SH-SY5Y (cell line): ENCODE data around the gene NPS.

Experiments
- GATA2 ChIP-seq: IDR thresholded peaks from 2 replicates; pipeline ENCODE4 v1.6.1; 2011; ENCODE audit warnings: mild to moderate bottlenecking, low read depth, low read length
- GATA3 ChIP-seq: IDR thresholded peaks from 2 replicates; pipeline ENCODE4 v1.6.1; 2011; ENCODE audit warnings: low read depth, mild to moderate bottlenecking, low read length, moderate library complexity

Gene NPS

GRCh38 chr10:127577376-127578258, 28.5 kb downstream of the NPS start:
- TF ChIP-seq GATA3 (no peak), GATA2 (no peak)

- TF ChIP-seq GATA2 = no peak
- no peak for TF ChIP-seq GATA3
These were observed 29.3 kb downstream of the NPS start for GRCh38 chr10:127578259-127578960.

DNA sequence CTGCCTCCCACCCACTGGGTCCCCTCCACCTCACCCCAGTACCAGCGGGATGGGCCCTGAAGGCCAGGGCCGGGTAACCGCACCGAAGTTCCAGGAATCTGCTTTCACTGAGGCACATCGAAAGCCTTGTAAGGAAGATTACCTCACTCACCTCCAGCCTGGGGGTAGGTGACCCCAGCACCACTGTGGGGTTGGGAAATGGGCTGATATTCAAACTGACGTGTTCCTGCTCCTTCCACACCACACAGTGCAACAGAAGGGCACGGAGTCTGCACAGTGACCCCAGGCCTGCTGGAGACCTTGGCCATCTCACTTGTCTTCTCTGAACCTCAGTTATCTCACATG, 29.8 kb downstream of the NPS start:
- TF ChIP-seq GATA2 (no peak), GATA3 (no peak)

DNA sequence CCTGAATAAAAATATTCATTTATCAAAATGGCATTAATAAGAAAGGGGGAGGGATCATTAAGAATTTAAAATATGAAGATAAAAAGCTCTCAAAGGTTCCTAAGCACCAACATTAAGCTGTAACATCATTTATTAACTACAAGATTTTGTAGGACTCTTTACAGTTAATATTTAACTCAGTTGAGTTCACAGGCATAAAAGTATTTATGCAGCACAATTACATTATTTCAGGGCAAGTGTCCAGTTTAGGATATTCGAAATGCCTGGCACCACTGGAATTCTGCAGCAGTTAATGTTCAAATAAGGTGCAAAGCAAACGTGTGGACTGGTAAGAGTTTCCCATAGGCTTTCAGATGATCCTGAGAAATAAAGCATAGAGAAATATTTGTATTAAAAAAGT, 30.5 kb downstream of the NPS start:
- TF ChIP-seq GATA2 = no peak
- TF ChIP-seq GATA3 = no peak

- no peak for TF ChIP-seq GATA3
- no peak for TF ChIP-seq GATA2
These were observed 31.7 kb downstream of the NPS start for GRCh38 chr10:127580822-127581221.

GRCh38 chr10:127585519-127586023, 36.5 kb downstream of the NPS start:
- TF ChIP-seq GATA3 (no peak), GATA2 (no peak)

DNA sequence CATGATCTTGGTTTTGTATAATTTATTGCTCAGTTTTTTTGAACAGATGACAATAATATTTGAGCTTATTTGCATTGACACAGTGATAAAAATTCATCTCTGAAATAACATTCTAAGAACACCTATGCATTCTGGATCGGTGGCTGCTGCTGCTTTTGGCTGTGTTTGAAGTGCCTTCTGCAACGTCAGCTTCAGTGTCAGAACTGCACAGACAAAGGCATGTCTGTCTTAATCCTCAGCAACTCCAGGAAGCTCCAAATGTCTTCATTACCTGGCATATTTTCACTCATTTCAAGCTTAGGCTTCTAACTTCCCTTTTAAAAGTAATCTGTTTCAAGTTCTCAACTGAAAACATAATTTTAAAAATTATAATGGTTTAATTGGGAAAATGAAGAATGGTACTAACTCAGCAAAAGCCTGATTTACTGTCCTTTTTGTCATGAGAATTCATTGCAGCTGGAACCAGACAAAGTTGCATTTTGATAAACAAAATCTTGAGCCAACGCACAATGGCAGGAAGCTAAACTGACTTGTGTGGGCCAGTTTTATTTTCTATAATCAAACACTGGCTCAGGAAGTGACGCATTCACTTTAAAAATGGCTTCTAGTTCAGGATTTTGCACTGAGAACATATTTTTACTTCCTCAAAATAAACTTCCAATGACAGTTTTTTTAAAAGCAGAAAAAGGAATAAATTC, 38.7 kb downstream of the NPS start:
- no peak for TF ChIP-seq GATA3
- TF ChIP-seq GATA2 = no peak

DNA sequence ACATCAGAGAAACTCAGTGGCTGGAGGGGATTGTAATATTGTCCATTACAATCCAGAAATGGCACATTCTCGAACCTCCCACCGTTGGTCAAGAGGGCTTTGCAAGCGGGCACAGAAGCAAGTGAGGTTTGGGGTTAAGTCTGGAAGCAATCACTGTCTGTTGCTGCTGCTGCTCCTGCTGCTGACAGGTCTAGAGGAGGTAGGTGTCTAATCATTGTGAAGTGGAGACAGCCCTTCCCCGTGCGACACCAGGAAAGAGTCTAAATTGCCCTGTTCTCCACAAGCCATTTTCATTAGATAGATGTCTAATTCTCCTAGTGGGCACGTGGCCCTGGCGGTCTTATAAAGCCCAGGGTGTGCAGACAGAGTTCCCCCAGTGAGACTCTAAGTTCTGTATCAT, 43.5 kb downstream of the NPS start:
- TF ChIP-seq GATA2 (no peak), GATA3 (no peak)

DNA sequence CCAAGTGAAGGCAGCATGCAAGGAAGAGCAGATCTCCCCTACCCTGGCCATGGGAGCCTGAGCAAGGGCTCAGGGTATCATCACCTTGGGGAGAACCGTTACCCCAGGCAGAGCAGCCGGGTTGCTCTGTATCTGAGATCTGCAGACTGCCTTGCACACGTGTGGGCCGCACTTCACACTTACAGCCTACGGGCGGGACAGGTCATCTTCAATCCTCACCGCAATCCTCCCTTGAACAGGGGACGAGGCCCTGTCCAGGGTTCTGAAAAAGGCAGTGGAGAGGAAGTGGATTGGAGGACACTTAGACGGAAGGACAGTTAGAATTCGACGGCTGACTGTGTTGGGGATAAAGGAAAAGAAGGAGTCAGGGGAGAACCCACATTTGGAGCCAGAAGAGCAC, 51.4 kb downstream of the NPS start:
- TF ChIP-seq GATA2 = no peak
- no peak for TF ChIP-seq GATA3
